H1 (cell line): ENCODE measurements around the gene EPS8. TPM values are rescaled to one million over a fixed set of nuclear protein-coding genes. Genes with fewer than 3 reads are reported as not detected.

ENCODE experiments used
- CTCF ChIA-PET: fragments of 300-600 bp; sonication (Branson Sonifier 250); formaldehyde crosslinking; loops from one replicate; lab custom pipeline; 2021; ENCODE audit not compliant: partially characterized antibody; lab: Charles Lee
- POLR2A ChIA-PET: fragments of 300-600 bp; sonication (Branson Sonifier 250); formaldehyde crosslinking; loops from one replicate; lab custom pipeline; 2021; ENCODE audit warnings: inconsistent platforms; ENCODE audit not compliant: partially characterized antibody; lab: Charles Lee
- DNase-seq, 2 experiments: peaks; one replicate each; pipeline versions ENCODE4 v3.0.0 to v3.0.0-alpha.2; 2010 to 2022; ENCODE audit warnings: low spot score in 2 of 2, low read depth in 1 of 2, mixed read lengths in 1 of 2
- FAIRE-seq: peaks from 2 replicates; lab custom pipeline; 2011; peaks lifted over from hg19 to GRCh38; lab: Jason Lieb, UNC
- H2AFZ ChIP-seq: 2 replicates; pipeline ENCODE4 v1.8.1; 2012; ENCODE audit warnings: low read length, inconsistent platforms
- H2AK5ac ChIP-seq: 2 replicates; pipeline ENCODE4 v1.6.1; 2013; ENCODE audit warnings: low read depth, low read length
- H2BK120ac ChIP-seq: replicated peaks from 2 replicates; pipeline ENCODE3; 2013; ENCODE audit warnings: low read depth, low read length, inconsistent platforms
- H2BK12ac ChIP-seq: 2 replicates; pipeline ENCODE4 v1.6.1; 2013; ENCODE audit warnings: low read depth, low read length
- H2BK15ac ChIP-seq: 2 replicates; pipeline ENCODE4 v1.6.1; 2013; ENCODE audit warnings: low read length
- H2BK20ac ChIP-seq: 2 replicates; pipeline ENCODE4 v1.6.1; 2013; ENCODE audit warnings: low read length
- H2BK5ac ChIP-seq: 2 replicates; pipeline ENCODE4 v1.6.1; 2013; ENCODE audit warnings: low read depth, low read length
- H3K14ac ChIP-seq: 2 replicates; pipeline ENCODE4 v1.6.1; 2013; ENCODE audit warnings: inconsistent platforms; ENCODE audit not compliant: insufficient read length
- H3K18ac ChIP-seq: 2 replicates; pipeline ENCODE4 v1.6.1; 2013; ENCODE audit warnings: low read length; ENCODE audit errors: extremely low read depth
- H3K23ac ChIP-seq: 2 replicates; pipeline ENCODE4 v1.6.1; 2013; ENCODE audit warnings: inconsistent platforms; ENCODE audit not compliant: insufficient read length
- H3K23me2 ChIP-seq: 2 replicates; pipeline ENCODE4 v1.6.1; 2013; ENCODE audit warnings: low read depth, low read length
- H3K27ac ChIP-seq: 2 replicates; pipeline ENCODE4 v1.6.1; 2011; ENCODE audit warnings: low read depth, low read length, inconsistent platforms
- H3K27me3 ChIP-seq, 4 experiments: replicated peaks in 1 of 4; 1 replicate in 1 of 4; 2 replicates in 3 of 4; pipeline versions ENCODE4 v1.6.1 to v1.8.1; 2011 to 2013; ENCODE audit warnings: low read length in 3 of 4, mild to moderate bottlenecking in 3 of 4, inconsistent platforms in 2 of 4, mixed read lengths in 2 of 4, moderate library complexity in 1 of 4; ENCODE audit not compliant: control insufficient read depth in 3 of 4, insufficient read depth in 3 of 4; ENCODE audit errors: extremely low read depth in 1 of 4
- H3K36me3 ChIP-seq, 4 experiments: 2 replicates each; pipeline versions ENCODE4 v1.6.1 to v1.8.1; 2011 to 2013; ENCODE audit warnings: mild to moderate bottlenecking in 4 of 4, low read length in 3 of 4, moderate library complexity in 2 of 4, control low read depth in 1 of 4, inconsistent platforms in 1 of 4; ENCODE audit not compliant: insufficient read depth in 4 of 4, control insufficient read depth in 2 of 4
- H3K4ac ChIP-seq: replicated peaks from 2 replicates; pipeline ENCODE3; 2013; ENCODE audit warnings: low read length, low read depth, mixed read lengths, inconsistent platforms; ENCODE audit not compliant: insufficient read length
- H3K4me1 ChIP-seq, 4 experiments: replicated peaks in 1 of 4; 1 replicate in 1 of 4; 2 replicates in 3 of 4; pipeline versions ENCODE4 v1.6.1 to v1.8.1; 2011 to 2013; ENCODE audit warnings: low read length in 3 of 4, inconsistent platforms in 2 of 4, mixed read lengths in 1 of 4; ENCODE audit not compliant: insufficient read depth in 4 of 4, control insufficient read depth in 3 of 4
- H3K4me2 ChIP-seq, 2 experiments: 2 replicates each; pipeline versions ENCODE4 v1.6.1 to v1.8.1; 2011 to 2013; ENCODE audit warnings: low read depth in 2 of 2, low read length in 2 of 2, control low read depth in 1 of 2, inconsistent platforms in 1 of 2, mild to moderate bottlenecking in 1 of 2; ENCODE audit not compliant: insufficient read depth in 1 of 2
- H3K4me3 ChIP-seq, 4 experiments: fragments of 200-600, 300-600 bp in 1 of 4; sonication (generic), shearing (Covaris generic), sonication (Bioruptor Twin) in 1 of 4; 2 replicates each; pipeline versions ENCODE4 v1.5.1 to v1.8.1; 2011 to 2016; ENCODE audit warnings: low read length in 4 of 4, low read depth in 3 of 4, control low read depth in 2 of 4, inconsistent platforms in 2 of 4, mild to moderate bottlenecking in 2 of 4, mixed read lengths in 1 of 4, moderate library complexity in 1 of 4; ENCODE audit not compliant: insufficient read depth in 2 of 4; ENCODE audit errors: extremely low read depth in 1 of 4
- H3K56ac ChIP-seq: replicated peaks from 2 replicates; pipeline ENCODE3; 2013; ENCODE audit warnings: low read depth, mild to moderate bottlenecking, mixed read lengths, low read length, inconsistent platforms; ENCODE audit not compliant: insufficient read length
- H3K79me1 ChIP-seq: 2 replicates; pipeline ENCODE4 v1.6.1; 2013; ENCODE audit warnings: low read depth, low read length, control low read depth
- H3K79me2 ChIP-seq, 2 experiments: 2 replicates each; pipeline versions ENCODE4 v1.6.1 to v1.8.1; 2012 to 2013; ENCODE audit warnings: low read length in 2 of 2, mild to moderate bottlenecking in 2 of 2, inconsistent platforms in 1 of 2; ENCODE audit not compliant: insufficient read depth in 2 of 2, control insufficient read depth in 1 of 2
- H3K9ac ChIP-seq, 4 experiments: replicated peaks in 1 of 4; 1 replicate in 1 of 4; 2 replicates in 3 of 4; pipeline versions ENCODE4 v1.6.1 to v1.8.1; 2011 to 2013; ENCODE audit warnings: low read depth in 3 of 4, low read length in 3 of 4, control low read depth in 2 of 4, mild to moderate bottlenecking in 2 of 4, moderate library complexity in 2 of 4, inconsistent platforms in 1 of 4; ENCODE audit errors: extremely low read depth in 1 of 4
- H3K9me3 ChIP-seq, 2 experiments: 2 replicates each; pipeline versions ENCODE4 v1.6.1 to v1.8.1; 2012 to 2013; ENCODE audit warnings: mild to moderate bottlenecking in 2 of 2, moderate library complexity in 2 of 2, control low read depth in 1 of 2, inconsistent platforms in 1 of 2, low read depth in 1 of 2, low read length in 1 of 2, mixed read lengths in 1 of 2; ENCODE audit not compliant: insufficient read depth in 2 of 2
- H4K20me1 ChIP-seq, 2 experiments: replicated peaks in 1 of 2; 2 replicates each; pipeline versions ENCODE3 to v1.8.1; 2011 to 2013; ENCODE audit warnings: inconsistent platforms in 2 of 2, low read length in 2 of 2, mild to moderate bottlenecking in 1 of 2; ENCODE audit not compliant: insufficient read depth in 2 of 2, control insufficient read depth in 1 of 2
- H4K5ac ChIP-seq: 2 replicates; pipeline ENCODE4 v1.6.1; 2013; ENCODE audit warnings: low read length, low read depth, mixed read lengths, inconsistent platforms; ENCODE audit not compliant: insufficient read length
- H4K8ac ChIP-seq: 2 replicates; pipeline ENCODE4 v1.8.0; 2013; ENCODE audit warnings: mild to moderate bottlenecking, moderate library complexity, low read length, inconsistent platforms; ENCODE audit not compliant: insufficient read depth; ENCODE audit errors: extremely low read depth
- H4K91ac ChIP-seq: replicated peaks from 2 replicates; pipeline ENCODE3; 2013; ENCODE audit warnings: low read length, mixed read lengths, inconsistent platforms; ENCODE audit not compliant: insufficient read length
- BCL11A ChIP-seq, 2 experiments: IDR thresholded peaks; one replicate each; pipeline ENCODE4 v1.6.1; 2011; ENCODE audit warnings: low read depth in 2 of 2, low read length in 2 of 2, mild to moderate bottlenecking in 2 of 2
- CBX8 ChIP-seq: fragments of 300-800, 300-1000 bp; sonication (generic); IDR thresholded peaks from 2 replicates; pipeline ENCODE4 v1.7.1; 2016; ENCODE audit warnings: low read depth, low read length, borderline replicate concordance
- CHD2 ChIP-seq: IDR thresholded peaks from 2 replicates; pipeline ENCODE4 v1.6.1; 2012; ENCODE audit warnings: low read length, improper control_type of control experiment
- EGR1 ChIP-seq: IDR thresholded peaks from 2 replicates; pipeline ENCODE4 v1.6.1; 2011; ENCODE audit warnings: low read depth, low read length, borderline replicate concordance
- GABPA ChIP-seq: IDR thresholded peaks from 2 replicates; pipeline ENCODE4 v1.6.1; 2011; ENCODE audit warnings: mild to moderate bottlenecking, low read length, moderate library complexity, borderline replicate concordance; ENCODE audit not compliant: insufficient read depth
- HDAC6 ChIP-seq: IDR thresholded peaks from one replicate; pipeline ENCODE4 v1.7.1; 2012; ENCODE audit warnings: low read depth, mild to moderate bottlenecking, inconsistent platforms, low read length, moderate library complexity
- JUND ChIP-seq: IDR thresholded peaks from 2 replicates; pipeline ENCODE4 v1.6.1; 2011; ENCODE audit warnings: mild to moderate bottlenecking, improper control_type of control experiment, low read length
- KDM1A ChIP-seq: fragments of 200-600, 300-600 bp; sonication (generic); IDR thresholded peaks from 2 replicates; pipeline ENCODE4 v1.7.1; 2016; ENCODE audit warnings: mild to moderate bottlenecking, low read length, borderline replicate concordance
- NANOG ChIP-seq: IDR thresholded peaks from 2 replicates; pipeline ENCODE4 v1.6.1; 2011; ENCODE audit warnings: low read length, low read depth, mild to moderate bottlenecking, inconsistent platforms; ENCODE audit not compliant: insufficient read depth, poor library complexity, severe bottlenecking
- PHF8 ChIP-seq: fragments of 200-600 bp; sonication (generic); conservative IDR thresholded peaks from 2 replicates; pipeline ENCODE4 v1.7.1; 2012; ENCODE audit warnings: low read depth, mild to moderate bottlenecking, inconsistent platforms, low read length, moderate library complexity
- POU5F1 ChIP-seq: IDR thresholded peaks from 2 replicates; pipeline ENCODE4 v1.6.1; 2011; ENCODE audit warnings: low read depth, mild to moderate bottlenecking, low read length, moderate library complexity
- SIN3A ChIP-seq, 2 experiments: IDR thresholded peaks in 1 of 2; conservative IDR thresholded peaks in 1 of 2; 2 replicates each; pipeline ENCODE4 v1.6.1; 2011 to 2012; ENCODE audit warnings: low read length in 2 of 2, improper control_type of control experiment in 1 of 2, low read depth in 1 of 2, mild to moderate bottlenecking in 1 of 2
- WGBS, 2 experiments: shearing (Covaris generic) in 1 of 2; methylation state at CpG; one replicate each; pipeline versions ENCODE4 v1.1.6 to v1.1.7; 2013 to 2015; ENCODE audit warnings: low lambda C conversion rate in 2 of 2, mixed read lengths in 2 of 2, inconsistent platforms in 1 of 2, low coverage in 1 of 2, missing lambda C conversion rate in 1 of 2; ENCODE audit not compliant: insufficient replicate concordance in 2 of 2, insufficient coverage in 1 of 2, insufficient read length in 1 of 2; ENCODE audit errors: extremely low coverage in 1 of 2, missing lambda C conversion rate in 1 of 2; 5-methylcytosine and 5-hydroxymethylcytosine counted together
- polyA plus RNA-seq, 7 experiments: library from polyadenylated mRNA; depleted of rRNA in 3 of 7; stranded (reverse) in 5 of 7; unstranded in 2 of 7; fragments of >200 nt in 5 of 7; fragments of 200-250 nt in 2 of 7; gene quantifications; 1 replicate in 5 of 7; 2 replicates in 1 of 7; 4 replicates in 1 of 7; pipeline versions ENCODE4 v1.2.1 to v1.2.3, GENCODE V29; 2011 to 2013; ENCODE audit warnings: missing spikeins in 2 of 7, mixed read lengths in 2 of 7
- total RNA-seq: library from RNA; stranded (reverse); fragmentation: NEBNext Ultra II Directional; extraction: Animal tissue kit (Norgen Biotek cat#: 25700); gene quantifications from 2 replicates; pipeline ENCODE4 v1.2.1, GENCODE V29; 2021
- TF ChIP-seq, protein P1 (sequence below): IDR thresholded peaks from 2 replicates; pipeline ENCODE4 v1.6.1; 2012; ENCODE audit warnings: inconsistent platforms

The EPS8 gene
- total and polyA plus RNA-seq, 2 of the 8 experiments (the other 6 are each of a cell fraction or from before 2014, with no cell fraction given), result 3.0 to 4.6 TPM

DNA sequence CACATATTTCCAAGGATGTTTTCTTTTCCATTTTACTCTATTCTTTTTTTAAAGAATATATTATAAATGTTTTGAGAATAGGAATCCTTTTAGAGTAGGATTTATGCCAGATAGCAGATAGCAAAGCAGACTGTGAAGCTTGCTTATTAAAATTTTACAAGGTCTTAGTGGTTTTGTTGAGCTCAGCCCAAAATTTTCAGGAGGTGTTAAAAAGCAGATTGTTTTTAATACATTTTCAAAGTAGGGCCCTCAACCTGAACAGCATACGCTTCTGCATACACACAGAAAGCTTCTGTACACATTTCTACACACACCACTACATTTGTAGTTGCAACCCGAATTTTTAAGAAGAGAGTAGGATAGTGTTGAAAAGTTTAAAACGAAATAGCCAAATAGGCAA lies 151.0 kb downstream of the EPS8 start:
- Histone ChIP-seq H3K9ac (no peak overlapping the region), H3K27ac (no peak overlapping the region), H3K4me1 (peaks cover 0 to 5% (median 2%) of the 10 kb centered on the region in 4 experiments; a peak in 1 of 7 replicates), H3K9me3 (no peaks in the 10 kb centered on the region), H3K4ac (no peak overlapping the region), H3K4me2 (no peak overlapping the region), H3K14ac (no peak overlapping the region), H3K23me2 (no peaks in the 10 kb centered on the region), H3K27me3 (no peaks in the 10 kb centered on the region), H3K56ac (no peak overlapping the region), H2BK5ac (no peak overlapping the region), H3K18ac (no peak overlapping the region), H2AFZ (no peak overlapping the region), H4K5ac (no peak overlapping the region), H2BK12ac (no peak overlapping the region), H3K4me3 (no peak overlapping the region), H2BK15ac (no peak overlapping the region), H3K79me1 (no peaks in the 10 kb centered on the region), H4K20me1 (no peaks in the 10 kb centered on the region), H3K23ac (no peak overlapping the region), H3K36me3 (no peaks in the 10 kb centered on the region), H4K8ac (no peak overlapping the region), H3K79me2 (no peaks in the 10 kb centered on the region), H2BK20ac (no peak overlapping the region), H2BK120ac (no peak overlapping the region), H4K91ac (no peak overlapping the region), H2AK5ac (no peak overlapping the region)
- ChIA-PET POLR2A (no interaction called here), CTCF (no interaction called here)
- WGBS, 2 experiments, result 88% methylated on average over 3 of the region's 3 CpGs; no CpG with 5 or more reads in 1 of the 2 experiments
- no peak for DNase-seq
- TF ChIP-seq GABPA (no peak), EGR1 (no peak), SIN3A (conservative IDR thresholded peaks at IDR 0.05 in 1 of 2, IDR thresholded peaks at IDR 0.05 in 1 of 2; ENCODE audit: low read depth in 1 of 2, low read length in 2 of 2) (no peak), HDAC6 (no peak), CBX8 (no peak), KDM1A (no peak), NANOG (no peak), JUND (no peak), PHF8 (no peak), BCL11A (IDR thresholded peaks at IDR 0.05; ENCODE audit: low read depth in 2 of 2, low read length in 2 of 2) (no peak), CHD2 (no peak), POU5F1 (no peak)
- TF ChIP-seq, protein P1, sequence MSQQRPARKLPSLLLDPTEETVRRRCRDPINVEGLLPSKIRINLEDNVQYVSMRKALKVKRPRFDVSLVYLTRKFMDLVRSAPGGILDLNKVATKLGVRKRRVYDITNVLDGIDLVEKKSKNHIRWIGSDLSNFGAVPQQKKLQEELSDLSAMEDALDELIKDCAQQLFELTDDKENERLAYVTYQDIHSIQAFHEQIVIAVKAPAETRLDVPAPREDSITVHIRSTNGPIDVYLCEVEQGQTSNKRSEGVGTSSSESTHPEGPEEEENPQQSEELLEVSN, result no peak
- no peak for FAIRE-seq
